HG03139 (cell line): ENCODE data around the gene ACTL8.

Experiments used
- ATAC-seq: cut with Tn5 transposase; IDR thresholded peaks from one replicate; pipeline ENCODE4 v1.9.1; 2021; ENCODE audit not compliant: unreplicated experiment

ACTL8 gene

DNA sequence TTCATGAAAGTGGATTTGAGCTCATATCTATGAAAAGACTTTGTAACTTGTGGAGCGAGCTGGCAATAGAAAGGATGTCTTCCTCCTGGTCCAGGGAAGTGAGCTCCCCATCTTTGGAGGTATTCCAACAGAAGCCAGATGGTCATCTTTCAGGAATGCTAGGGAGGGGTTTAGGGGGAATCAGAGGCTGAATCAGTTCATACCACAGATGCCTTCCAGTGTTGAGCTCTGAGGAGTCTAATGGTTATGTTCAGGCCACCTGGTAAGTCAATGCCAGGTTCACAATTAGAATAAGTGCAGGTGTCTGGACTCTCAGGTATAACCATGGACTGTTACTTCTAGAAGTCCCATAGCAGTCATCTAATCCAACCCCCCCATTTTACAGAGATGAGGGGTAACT, 119.1 kb downstream of the ACTL8 start:
- no peak for ATAC-seq

DNA sequence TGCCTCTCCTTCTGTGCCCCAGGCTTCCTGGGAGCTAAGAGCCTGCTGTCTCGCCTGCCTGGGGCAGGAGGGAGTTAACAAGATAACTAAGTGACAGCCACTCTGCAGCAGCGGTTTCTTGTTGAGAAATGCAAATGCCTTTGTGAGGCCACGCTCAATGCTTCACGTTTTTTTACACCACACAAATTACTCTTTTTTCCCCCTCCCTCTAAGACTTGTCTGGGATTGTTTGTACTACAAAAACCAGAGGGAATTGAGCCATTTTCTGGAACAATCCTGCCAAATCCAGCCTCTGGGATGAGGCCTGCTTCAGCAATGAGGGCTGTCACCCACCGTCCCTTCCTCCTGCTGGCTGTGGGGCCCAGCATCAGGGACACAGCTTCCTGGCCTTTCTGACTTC, 119.6 kb downstream of the ACTL8 start:
- no peak for ATAC-seq

DNA sequence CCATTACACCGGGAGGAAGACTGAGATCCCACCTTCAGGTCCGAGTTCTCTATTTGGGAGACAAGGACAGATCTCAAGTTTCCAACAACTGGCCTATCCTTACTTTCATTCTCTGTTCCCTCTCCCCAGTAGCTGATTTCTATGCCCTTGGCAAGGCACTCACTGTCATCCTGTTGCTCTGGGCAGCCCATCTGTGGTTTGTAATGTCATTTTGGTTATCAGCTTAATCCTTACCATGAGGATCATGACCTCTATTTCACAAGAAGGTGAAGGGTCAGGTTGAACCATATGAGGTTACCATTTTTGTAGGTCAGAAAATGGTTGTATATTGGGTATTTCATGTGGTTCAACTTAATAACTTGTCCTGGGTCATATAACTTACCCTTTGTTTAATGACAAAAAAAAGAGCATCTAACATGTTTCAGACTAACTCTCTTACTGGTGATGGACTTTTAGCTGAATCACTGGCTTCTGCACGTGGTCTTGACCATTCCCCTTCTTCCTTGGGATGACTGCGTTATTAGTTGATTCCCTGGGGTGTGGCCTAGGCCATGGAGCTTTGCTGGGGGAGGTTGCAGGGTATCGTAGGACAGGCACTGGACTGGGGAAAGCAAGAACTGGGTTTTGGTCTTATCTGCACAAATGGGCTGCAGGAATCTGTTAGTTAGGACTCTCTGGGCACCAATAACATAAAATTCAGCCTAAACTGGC, 120.2 kb downstream of the ACTL8 start:
- no peak for ATAC-seq

- ATAC-seq = no peak
Measured at GRCh38 chr1:17875882-17876280, 120.7 kb downstream of the ACTL8 start.
